ENCODE results near the gene ARAP3.

- TF ChIP-seq CTCF (IDR thresholded peaks at IDR 0.05; ENCODE audit: low read depth, low read length) (no peak), EZH2phosphoT487 (IDR thresholded peaks at IDR 0.05; ENCODE audit: low read depth) (no peak)
Observed at GRCh38 chr5:141703133-141703561, 21.1 kb upstream of the ARAP3 start.
